Prostate gland (tissue), 2 donors: ENCODE data around the gene GHR. TPM values are rescaled to one million over a fixed set of nuclear protein-coding genes. Genes with fewer than 3 reads are reported as not detected.

Experiments used
- DNase-seq: peaks from one replicate; pipeline ENCODE4 v3.0.0-alpha.2; 2019; ENCODE audit warnings: low spot score
- H3K27ac ChIP-seq, 2 donors: fragments of 200-600 bp; sonication (generic); 2 replicates each; pipeline ENCODE4 v1.5.1; 2017 to 2019
- H3K27me3 ChIP-seq: fragments of 200-600 bp; sonication (generic); replicated peaks from 2 replicates; pipeline ENCODE4 v1.5.1; 2019; ENCODE audit not compliant: insufficient read depth
- H3K36me3 ChIP-seq, 2 donors: fragments of 200-600 bp; sonication (generic); 1 replicate in 1 of 2; 2 replicates in 1 of 2; pipeline versions ENCODE4 v1.5.1 to v1.8.1; 2017 to 2019
- H3K4me1 ChIP-seq: fragments of 200-600 bp; sonication (generic); replicated peaks from 2 replicates; pipeline ENCODE4 v1.5.1; 2019
- H3K4me3 ChIP-seq, 2 donors: fragments of 200-600 bp; sonication (generic); 2 replicates each; pipeline ENCODE4 v1.5.1; 2017 to 2019
- H3K9me3 ChIP-seq: fragments of 200-600 bp; sonication (generic); 2 replicates; pipeline ENCODE4 v1.5.1; 2017
- CTCF ChIP-seq, 4 experiments: fragments of 200-600 bp in 2 of 4; fragments of 450-650 bp in 2 of 4; sonication (generic) in 2 of 4; IDR thresholded peaks; 1 replicate in 3 of 4; 2 replicates in 1 of 4; pipeline ENCODE4 v1.5.1; 2016 to 2019; ENCODE audit warnings: antibody characterized with exemption in 4 of 4, mild to moderate bottlenecking in 2 of 4, moderate library complexity in 2 of 4
- POLR2A ChIP-seq: fragments of 450-650 bp; IDR thresholded peaks from one replicate; pipeline ENCODE4 v1.6.1; 2016; ENCODE audit warnings: antibody characterized with exemption, mild to moderate bottlenecking
- POLR2AphosphoS5 ChIP-seq: sonication (generic); formaldehyde crosslinking; IDR thresholded peaks from one replicate; pipeline ENCODE4 v1.6.1; 2017; ENCODE audit warnings: antibody characterized with exemption
- WGBS: methylation state at CpG from one replicate; pipeline ENCODE4 v1.1.5; 2018; 5-methylcytosine and 5-hydroxymethylcytosine counted together
- intact Hi-C: fragments of 100-400 bp; cut with DNase I; formaldehyde crosslinking; loops from one replicate; pipeline ENCODE4 v1.14.2; 2022
- total RNA-seq, 2 donors: library from RNA; depleted of rRNA; stranded (reverse); fragments of >200 nt; gene quantifications; one replicate each; pipeline ENCODE4 v1.1.0, GENCODE V29; 2016

GHR gene
- total RNA-seq, 2 donors from 2014 or later: 11.8 to 15.5 TPM

DNA sequence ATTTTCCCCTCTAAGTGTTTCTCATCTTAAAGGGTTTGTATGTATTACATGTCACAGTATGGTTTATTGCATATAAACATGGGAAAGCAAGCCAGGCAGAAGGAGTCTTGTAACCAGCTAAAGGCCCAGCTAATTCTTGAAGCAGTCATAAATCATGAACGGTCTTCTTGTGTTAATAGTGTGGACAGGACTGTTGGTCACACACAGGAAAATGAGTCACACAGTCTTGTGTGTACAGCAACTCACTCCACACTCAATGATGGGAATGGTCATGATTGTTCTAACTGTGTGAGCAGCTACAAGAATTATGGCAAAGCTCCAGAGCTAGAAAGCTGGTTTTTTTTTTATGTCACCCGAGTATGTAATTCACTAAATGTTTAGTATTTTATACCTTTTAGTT lies 123.9 kb downstream of the GHR start:
- Histone ChIP-seq H3K27ac (no peak overlapping the region), H3K36me3 (no peaks in the 10 kb centered on the region), H3K27me3 (no peaks in the 10 kb centered on the region), H3K4me3 (no peak overlapping the region), H3K4me1 (no peaks in the 10 kb centered on the region), H3K9me3 (no peaks in the 10 kb centered on the region)
- intact Hi-C loops: no loop called here
- WGBS: 24% methylated on average over 2 of the region's 2 CpGs
- TF ChIP-seq POLR2AphosphoS5: no peak
- no peak for TF ChIP-seq POLR2A
- no peak for TF ChIP-seq CTCF (IDR thresholded peaks at IDR 0.05)
- no peak for DNase-seq

GRCh38 chr5:42547894-42548293 lies 124.7 kb downstream of the GHR start:
- no peaks in the 10 kb centered on the region for H3K4me1 ChIP-seq
- TF ChIP-seq POLR2AphosphoS5 (no peak), CTCF (IDR thresholded peaks at IDR 0.05) (no peak), POLR2A (no peak)
- intact Hi-C loops: no loop called here
- H3K36me3 ChIP-seq: no peaks in the 10 kb centered on the region
- H3K27me3 ChIP-seq: no peaks in the 10 kb centered on the region
- 50% methylated on average over 1 of the region's 1 CpG for WGBS
- no peaks in the 10 kb centered on the region for H3K9me3 ChIP-seq
- no peak overlapping the region for H3K27ac ChIP-seq
- DNase-seq: no peak
- H3K4me3 ChIP-seq: no peak overlapping the region

DNA sequence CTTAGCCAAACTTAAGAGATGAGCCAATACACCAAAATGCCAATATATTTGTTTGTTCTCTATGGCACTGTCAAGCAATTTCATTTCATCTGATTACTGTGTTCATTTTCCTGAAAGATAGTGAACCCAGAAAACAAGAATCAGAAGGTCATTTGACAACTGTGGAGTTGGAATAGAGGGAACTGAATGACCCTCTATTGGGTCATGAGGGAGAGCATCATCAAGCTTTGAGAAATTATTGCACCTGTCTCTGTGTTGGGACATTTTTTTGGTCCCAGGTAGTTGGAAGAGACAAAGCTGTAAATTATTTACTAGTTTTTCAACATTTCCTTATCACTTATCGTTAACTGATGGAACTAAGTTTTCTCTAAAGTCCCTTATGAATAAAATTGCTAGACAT lies 129.4 kb downstream of the GHR start:
- no peaks in the 10 kb centered on the region for H3K36me3 ChIP-seq
- intact Hi-C loops: no loop called here
- no peak for TF ChIP-seq CTCF (IDR thresholded peaks at IDR 0.05)
- TF ChIP-seq POLR2A: no peak
- TF ChIP-seq POLR2AphosphoS5: no peak
- H3K4me1 ChIP-seq: no peaks in the 10 kb centered on the region
- H3K9me3 ChIP-seq: no peaks in the 10 kb centered on the region
- H3K27me3 ChIP-seq: no peaks in the 10 kb centered on the region
- no peak overlapping the region for H3K4me3 ChIP-seq
- H3K27ac ChIP-seq: no peak overlapping the region
- DNase-seq: no peak
- 82% methylated on average over 1 of the region's 1 CpG for WGBS

- H3K36me3 ChIP-seq: no peaks in the 10 kb centered on the region
- H3K27me3 ChIP-seq: no peaks in the 10 kb centered on the region
- no peak for DNase-seq
- 68% methylated on average over 4 of the region's 4 CpGs for WGBS
- intact Hi-C loops: no loop called here
- no peaks in the 10 kb centered on the region for H3K9me3 ChIP-seq
- H3K4me1 ChIP-seq: no peaks in the 10 kb centered on the region
- TF ChIP-seq POLR2A (no peak), POLR2AphosphoS5 (no peak), CTCF (IDR thresholded peaks at IDR 0.05) (no peak)
- no peak overlapping the region for H3K27ac ChIP-seq
- no peak overlapping the region for H3K4me3 ChIP-seq
Observed at GRCh38 chr5:42553461-42553860, 130.2 kb downstream of the GHR start.

DNA sequence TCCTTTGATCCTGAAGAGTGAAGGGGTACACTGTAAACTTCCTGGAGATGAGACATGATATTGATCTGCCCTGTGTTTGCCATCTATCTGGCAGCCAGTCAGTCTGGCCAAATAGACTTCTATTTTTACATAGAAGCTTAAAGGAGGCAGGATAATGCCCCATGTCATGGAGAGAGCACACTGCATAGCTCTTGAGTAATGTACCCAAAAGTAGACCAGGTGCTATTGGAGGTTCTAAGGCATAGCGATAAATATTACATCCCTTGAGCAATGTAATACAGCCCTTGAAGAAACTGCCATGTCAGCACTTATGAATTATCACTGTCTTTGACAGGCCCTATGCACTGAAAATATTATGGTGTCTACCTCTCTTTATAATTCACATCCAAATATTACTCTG lies 131.8 kb downstream of the GHR start:
- TF ChIP-seq CTCF (IDR thresholded peaks at IDR 0.05) (no peak), POLR2AphosphoS5 (no peak), POLR2A (no peak)
- Histone ChIP-seq H3K27ac (no peak overlapping the region), H3K36me3 (no peaks in the 10 kb centered on the region), H3K27me3 (no peaks in the 10 kb centered on the region), H3K4me1 (no peaks in the 10 kb centered on the region), H3K4me3 (no peak overlapping the region), H3K9me3 (no peaks in the 10 kb centered on the region)
- intact Hi-C loops: no loop called here
- 79% methylated on average over 1 of the region's 1 CpG for WGBS
- no peak for DNase-seq
